Measurements from ENCODE around the gene PGD. TPM values are rescaled to one million over a fixed set of nuclear protein-coding genes. Genes with fewer than 3 reads are reported as not detected.

Gene PGD
- total and polyA plus RNA-seq, 10 of the 15 experiments (the other 5 are each of a cell fraction or from before 2014, with no cell fraction given) = 108 to 262 (median 171) TPM

DNA sequence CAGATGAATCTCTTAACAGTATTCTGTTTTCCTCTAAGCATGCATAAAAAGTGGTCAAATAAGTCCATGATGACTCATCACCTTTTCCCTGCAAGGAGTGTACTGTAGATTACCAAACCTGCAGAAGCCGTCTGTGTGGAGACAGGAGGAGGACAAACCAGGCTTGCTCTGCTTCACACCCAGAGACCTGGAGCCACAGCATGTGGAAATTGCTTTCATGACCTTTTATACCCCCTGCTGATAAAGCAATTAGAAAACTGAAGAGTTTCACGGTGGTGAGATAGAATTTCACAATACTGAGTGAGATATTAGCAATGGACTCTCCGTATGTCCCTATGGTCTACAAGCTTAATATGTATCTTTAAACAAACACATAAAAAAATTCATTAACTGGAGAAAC, 60.3 kb downstream of the PGD start (continued):
- TF ChIP-seq, protein P1, sequence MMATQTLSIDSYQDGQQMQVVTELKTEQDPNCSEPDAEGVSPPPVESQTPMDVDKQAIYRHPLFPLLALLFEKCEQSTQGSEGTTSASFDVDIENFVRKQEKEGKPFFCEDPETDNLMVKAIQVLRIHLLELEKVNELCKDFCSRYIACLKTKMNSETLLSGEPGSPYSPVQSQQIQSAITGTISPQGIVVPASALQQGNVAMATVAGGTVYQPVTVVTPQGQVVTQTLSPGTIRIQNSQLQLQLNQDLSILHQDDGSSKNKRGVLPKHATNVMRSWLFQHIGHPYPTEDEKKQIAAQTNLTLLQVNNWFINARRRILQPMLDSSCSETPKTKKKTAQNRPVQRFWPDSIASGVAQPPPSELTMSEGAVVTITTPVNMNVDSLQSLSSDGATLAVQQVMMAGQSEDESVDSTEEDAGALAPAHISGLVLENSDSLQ (IDR thresholded peaks at IDR 0.05) = no peak
- TF ChIP-seq, protein P2, sequence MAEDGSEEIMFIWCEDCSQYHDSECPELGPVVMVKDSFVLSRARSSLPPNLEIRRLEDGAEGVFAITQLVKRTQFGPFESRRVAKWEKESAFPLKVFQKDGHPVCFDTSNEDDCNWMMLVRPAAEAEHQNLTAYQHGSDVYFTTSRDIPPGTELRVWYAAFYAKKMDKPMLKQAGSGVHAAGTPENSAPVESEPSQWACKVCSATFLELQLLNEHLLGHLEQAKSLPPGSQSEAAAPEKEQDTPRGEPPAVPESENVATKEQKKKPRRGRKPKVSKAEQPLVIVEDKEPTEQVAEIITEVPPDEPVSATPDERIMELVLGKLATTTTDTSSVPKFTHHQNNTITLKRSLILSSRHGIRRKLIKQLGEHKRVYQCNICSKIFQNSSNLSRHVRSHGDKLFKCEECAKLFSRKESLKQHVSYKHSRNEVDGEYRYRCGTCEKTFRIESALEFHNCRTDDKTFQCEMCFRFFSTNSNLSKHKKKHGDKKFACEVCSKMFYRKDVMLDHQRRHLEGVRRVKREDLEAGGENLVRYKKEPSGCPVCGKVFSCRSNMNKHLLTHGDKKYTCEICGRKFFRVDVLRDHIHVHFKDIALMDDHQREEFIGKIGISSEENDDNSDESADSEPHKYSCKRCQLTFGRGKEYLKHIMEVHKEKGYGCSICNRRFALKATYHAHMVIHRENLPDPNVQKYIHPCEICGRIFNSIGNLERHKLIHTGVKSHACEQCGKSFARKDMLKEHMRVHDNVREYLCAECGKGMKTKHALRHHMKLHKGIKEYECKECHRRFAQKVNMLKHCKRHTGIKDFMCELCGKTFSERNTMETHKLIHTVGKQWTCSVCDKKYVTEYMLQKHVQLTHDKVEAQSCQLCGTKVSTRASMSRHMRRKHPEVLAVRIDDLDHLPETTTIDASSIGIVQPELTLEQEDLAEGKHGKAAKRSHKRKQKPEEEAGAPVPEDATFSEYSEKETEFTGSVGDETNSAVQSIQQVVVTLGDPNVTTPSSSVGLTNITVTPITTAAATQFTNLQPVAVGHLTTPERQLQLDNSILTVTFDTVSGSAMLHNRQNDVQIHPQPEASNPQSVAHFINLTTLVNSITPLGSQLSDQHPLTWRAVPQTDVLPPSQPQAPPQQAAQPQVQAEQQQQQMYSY (CRISPR knock-in tag; IDR thresholded peaks at IDR 0.05) = no peak
- no peak for TF ChIP-seq TCF7 (IDR thresholded peaks at IDR 0.05; ENCODE audit: borderline replicate concordance)
- TF ChIP-seq LARP7 (IDR thresholded peaks at IDR 0.05) = no peak
- TF ChIP-seq CHD1 (IDR thresholded peaks at IDR 0.05; ENCODE audit: low read depth, low read length) = no peak
- TF ChIP-seq KLF5 (IDR thresholded peaks at IDR 0.05; ENCODE audit: partially characterized antibody) = no peak
- no peak for TF ChIP-seq ZSCAN29 (IDR thresholded peaks at IDR 0.05)
- TF ChIP-seq, protein P3, sequence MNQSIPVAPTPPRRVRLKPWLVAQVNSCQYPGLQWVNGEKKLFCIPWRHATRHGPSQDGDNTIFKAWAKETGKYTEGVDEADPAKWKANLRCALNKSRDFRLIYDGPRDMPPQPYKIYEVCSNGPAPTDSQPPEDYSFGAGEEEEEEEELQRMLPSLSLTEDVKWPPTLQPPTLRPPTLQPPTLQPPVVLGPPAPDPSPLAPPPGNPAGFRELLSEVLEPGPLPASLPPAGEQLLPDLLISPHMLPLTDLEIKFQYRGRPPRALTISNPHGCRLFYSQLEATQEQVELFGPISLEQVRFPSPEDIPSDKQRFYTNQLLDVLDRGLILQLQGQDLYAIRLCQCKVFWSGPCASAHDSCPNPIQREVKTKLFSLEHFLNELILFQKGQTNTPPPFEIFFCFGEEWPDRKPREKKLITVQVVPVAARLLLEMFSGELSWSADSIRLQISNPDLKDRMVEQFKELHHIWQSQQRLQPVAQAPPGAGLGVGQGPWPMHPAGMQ (IDR thresholded peaks at IDR 0.05; ENCODE audit: borderline replicate concordance) = no peak
- no peak for TF ChIP-seq NR2C2 (IDR thresholded peaks at IDR 0.05; ENCODE audit: borderline replicate concordance, control insufficient read depth, insufficient read length, low read depth)
- no peak for TF ChIP-seq NR2C1 (IDR thresholded peaks at IDR 0.05)
- no peak for TF ChIP-seq BACH1 (IDR thresholded peaks at IDR 0.05; ENCODE audit: borderline replicate concordance)
- no peak for TF ChIP-seq TBL1XR1 (IDR thresholded peaks at IDR 0.05; ENCODE audit: low read depth, low read length)

All from GM12878 (cell line).